Measurements from ENCODE around the gene SHANK1.

Gene SHANK1

GRCh38 chr19:50745221-50745620, 25.6 kb upstream of the SHANK1 start:
- no peak overlapping the region for H3K4me3 ChIP-seq (ENCODE audit: low read length, poor library complexity, severe bottlenecking)
- H3K9me3 ChIP-seq (ENCODE audit: insufficient read depth, low read depth, low read length) = no peaks in the 10 kb centered on the region
- no peaks in the 10 kb centered on the region for H3K79me2 ChIP-seq (ENCODE audit: insufficient read depth, low read length)
- no peaks in the 10 kb centered on the region for H3K36me3 ChIP-seq (ENCODE audit: insufficient read depth, low read length)
- no peaks in the 10 kb centered on the region for H3K27me3 ChIP-seq (ENCODE audit: insufficient read depth, low read length, poor library complexity, severe bottlenecking)
- H3K9me2 ChIP-seq (replicated peaks; ENCODE audit: low read depth, low read length) = no peaks in the 10 kb centered on the region
- no peak overlapping the region for H3K4me2 ChIP-seq (ENCODE audit: low read depth, low read length, poor library complexity, severe bottlenecking)
- no peaks in the 10 kb centered on the region for H3K4me1 ChIP-seq (ENCODE audit: insufficient read depth, low read length, poor library complexity, severe bottlenecking)
- no peak overlapping the region for H3K9ac ChIP-seq (ENCODE audit: low read depth, low read length, poor library complexity, severe bottlenecking)
- no peaks in the 10 kb centered on the region for H3F3A ChIP-seq (ENCODE audit: low read depth)
- H4K20me1 ChIP-seq (ENCODE audit: insufficient read depth, low read length, poor library complexity, severe bottlenecking) = no peaks in the 10 kb centered on the region
- TF ChIP-seq EZH2phosphoT487 (IDR thresholded peaks at IDR 0.05; ENCODE audit: borderline replicate concordance) (no peak), CTCF (conservative IDR thresholded peaks at IDR 0.05; ENCODE audit: low read length) (no peak)
- H2AFZ ChIP-seq (ENCODE audit: low read length) = no peak overlapping the region

- Histone ChIP-seq H3K79me2 (ENCODE audit: insufficient read depth, low read length) (no peaks in the 10 kb centered on the region), H3F3A (ENCODE audit: low read depth) (no peaks in the 10 kb centered on the region), H4K20me1 (ENCODE audit: insufficient read depth, low read length, poor library complexity, severe bottlenecking) (no peaks in the 10 kb centered on the region), H2AFZ (ENCODE audit: low read length) (no peak overlapping the region), H3K36me3 (ENCODE audit: insufficient read depth, low read length) (no peaks in the 10 kb centered on the region), H3K9me2 (replicated peaks; ENCODE audit: low read depth, low read length) (no peaks in the 10 kb centered on the region), H3K4me2 (ENCODE audit: low read depth, low read length, poor library complexity, severe bottlenecking) (no peak overlapping the region), H3K9me3 (ENCODE audit: insufficient read depth, low read depth, low read length) (no peaks in the 10 kb centered on the region), H3K9ac (ENCODE audit: low read depth, low read length, poor library complexity, severe bottlenecking) (no peak overlapping the region), H3K4me3 (ENCODE audit: low read length, poor library complexity, severe bottlenecking) (no peak overlapping the region), H3K27me3 (ENCODE audit: insufficient read depth, low read length, poor library complexity, severe bottlenecking) (no peaks in the 10 kb centered on the region), H3K4me1 (ENCODE audit: insufficient read depth, low read length, poor library complexity, severe bottlenecking) (no peaks in the 10 kb centered on the region)
- no peak for TF ChIP-seq EZH2phosphoT487 (IDR thresholded peaks at IDR 0.05; ENCODE audit: borderline replicate concordance)
These were observed 23.9 kb upstream of the SHANK1 start for GRCh38 chr19:50743537-50743936.

- Histone ChIP-seq H4K20me1 (ENCODE audit: insufficient read depth, low read length, poor library complexity, severe bottlenecking) (no peaks in the 10 kb centered on the region), H3F3A (ENCODE audit: low read depth) (no peaks in the 10 kb centered on the region), H2AFZ (ENCODE audit: low read length) (no peak overlapping the region), H3K27me3 (ENCODE audit: insufficient read depth, low read length, poor library complexity, severe bottlenecking) (no peaks in the 10 kb centered on the region), H3K4me3 (ENCODE audit: low read length, poor library complexity, severe bottlenecking) (no peak overlapping the region), H3K9ac (ENCODE audit: low read depth, low read length, poor library complexity, severe bottlenecking) (no peak overlapping the region), H3K4me2 (ENCODE audit: low read depth, low read length, poor library complexity, severe bottlenecking) (no peak overlapping the region), H3K4me1 (ENCODE audit: insufficient read depth, low read length, poor library complexity, severe bottlenecking) (no peaks in the 10 kb centered on the region), H3K9me3 (ENCODE audit: insufficient read depth, low read depth, low read length) (no peaks in the 10 kb centered on the region), H3K9me2 (replicated peaks; ENCODE audit: low read depth, low read length) (no peaks in the 10 kb centered on the region), H3K79me2 (ENCODE audit: insufficient read depth, low read length) (no peaks in the 10 kb centered on the region), H3K36me3 (ENCODE audit: insufficient read depth, low read length) (no peaks in the 10 kb centered on the region)
- TF ChIP-seq EZH2phosphoT487 (IDR thresholded peaks at IDR 0.05; ENCODE audit: borderline replicate concordance) (no peak), CTCF (conservative IDR thresholded peaks at IDR 0.05; ENCODE audit: low read length) (no peak)
These were observed 21.8 kb upstream of the SHANK1 start for GRCh38 chr19:50741179-50741933.

- H3K9ac ChIP-seq (ENCODE audit: low read depth, low read length, poor library complexity, severe bottlenecking) = no peak overlapping the region
- no peaks in the 10 kb centered on the region for H3K4me1 ChIP-seq (ENCODE audit: insufficient read depth, low read length, poor library complexity, severe bottlenecking)
- H3K79me2 ChIP-seq (ENCODE audit: insufficient read depth, low read length) = no peaks in the 10 kb centered on the region
- H3K36me3 ChIP-seq (ENCODE audit: insufficient read depth, low read length) = no peaks in the 10 kb centered on the region
- H4K20me1 ChIP-seq (ENCODE audit: insufficient read depth, low read length, poor library complexity, severe bottlenecking) = no peaks in the 10 kb centered on the region
- no peak overlapping the region for H3K4me2 ChIP-seq (ENCODE audit: low read depth, low read length, poor library complexity, severe bottlenecking)
- no peaks in the 10 kb centered on the region for H3K9me3 ChIP-seq (ENCODE audit: insufficient read depth, low read depth, low read length)
- no peaks in the 10 kb centered on the region for H3F3A ChIP-seq (ENCODE audit: low read depth)
- no peaks in the 10 kb centered on the region for H3K9me2 ChIP-seq (replicated peaks; ENCODE audit: low read depth, low read length)
- TF ChIP-seq EZH2phosphoT487 (IDR thresholded peaks at IDR 0.05; ENCODE audit: borderline replicate concordance) (no peak), CTCF (conservative IDR thresholded peaks at IDR 0.05; ENCODE audit: low read length) (no peak)
- no peak overlapping the region for H2AFZ ChIP-seq (ENCODE audit: low read length)
- H3K27me3 ChIP-seq (ENCODE audit: insufficient read depth, low read length, poor library complexity, severe bottlenecking) = no peaks in the 10 kb centered on the region
- H3K4me3 ChIP-seq (ENCODE audit: low read length, poor library complexity, severe bottlenecking) = no peak overlapping the region
These were observed 20.4 kb upstream of the SHANK1 start for GRCh38 chr19:50739914-50740426.
